Middle frontal gyrus (tissue), 1 donor: ENCODE data around the gene TNNT1.

Source experiments
- DNase-seq: peaks from one replicate; pipeline ENCODE4 v3.0.0-alpha.2; 2015; ENCODE audit warnings: low spot score; ENCODE audit errors: extremely low spot score

TNNT1 gene

DNA sequence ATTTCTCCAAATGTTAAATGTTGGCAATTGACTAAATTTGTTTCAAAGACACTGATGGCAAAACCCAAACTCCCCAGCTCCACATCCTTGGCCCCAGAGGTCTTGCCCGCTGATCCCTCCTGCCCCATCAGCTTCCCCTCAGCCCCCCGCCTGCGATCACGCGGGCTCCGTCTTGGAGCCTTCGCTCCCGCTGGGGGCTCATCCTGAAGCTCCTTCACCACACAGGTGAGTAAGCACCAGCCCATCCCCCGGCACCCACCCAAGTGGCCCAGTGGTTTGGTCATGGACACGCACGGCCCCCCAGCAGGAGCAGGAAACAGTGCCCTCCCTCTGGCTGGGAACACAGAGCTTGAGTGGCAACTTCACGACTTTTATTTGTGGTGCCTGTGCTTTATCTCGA, 58.4 kb downstream of the TNNT1 start:
- no peak for DNase-seq

GRCh38 chr19:55089342-55089944, 59.6 kb downstream of the TNNT1 start:
- no peak for DNase-seq

DNA sequence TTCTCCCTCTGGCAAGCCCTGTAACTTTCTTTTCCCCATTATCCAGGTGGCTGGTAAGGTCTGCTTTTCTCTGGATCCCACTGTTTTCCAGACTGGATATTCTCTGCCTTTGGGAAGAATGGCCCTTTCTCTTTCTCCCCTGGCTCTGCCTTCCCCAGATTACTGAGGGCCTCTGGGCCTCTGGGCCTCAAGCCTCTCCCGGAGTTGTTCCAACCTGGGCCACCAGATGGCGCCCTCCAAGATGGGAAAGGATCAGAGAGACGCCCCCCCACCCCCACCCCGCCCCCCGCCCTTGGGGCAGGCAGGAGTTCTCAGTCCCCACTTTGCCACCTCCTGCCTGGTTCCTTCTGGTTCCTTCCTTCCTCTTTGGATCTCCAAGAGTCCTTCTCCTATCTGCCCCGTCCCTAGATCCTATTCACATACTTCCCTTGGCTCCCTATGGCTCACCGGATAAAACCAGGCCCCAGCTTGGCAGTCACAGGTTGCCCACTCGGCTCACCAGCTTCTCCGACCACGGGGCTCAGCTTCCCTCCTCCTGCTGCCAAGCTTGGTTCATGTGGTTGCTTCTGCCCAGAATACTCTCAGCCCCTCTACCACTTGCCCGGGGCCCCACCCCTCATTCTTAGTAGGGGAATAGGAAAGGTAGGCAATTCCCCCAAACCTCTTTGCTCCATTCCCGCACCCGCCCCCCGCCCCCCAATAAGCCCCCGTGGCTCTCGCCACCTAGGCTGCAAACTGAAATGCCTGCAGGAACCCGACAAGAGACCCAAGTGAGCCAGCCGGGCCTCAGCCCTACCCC, 60.3 kb downstream of the TNNT1 start:
- peak; percentile 50 for DNase-seq

- no peak for DNase-seq
Measured at GRCh38 chr19:55088021-55088451, 61.0 kb downstream of the TNNT1 start.

DNA sequence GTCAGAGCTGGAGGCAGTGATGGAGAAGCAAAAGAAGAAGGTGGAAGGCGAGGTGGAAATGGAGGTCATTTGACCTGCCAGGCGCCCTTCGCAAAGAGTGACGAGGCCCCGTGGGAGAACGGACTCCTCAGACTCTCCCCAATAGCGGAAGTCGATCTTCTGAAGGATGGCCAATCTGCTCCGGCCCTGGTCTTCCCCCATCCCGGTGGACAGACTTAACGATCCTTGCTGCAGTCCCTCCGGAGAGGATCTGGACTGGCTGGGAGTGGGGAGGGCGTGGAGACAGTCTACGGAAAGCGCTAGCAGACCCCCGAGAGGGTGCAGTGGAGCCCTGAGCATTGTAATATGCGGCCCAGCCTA, 61.5 kb downstream of the TNNT1 start:
- no peak for DNase-seq

DNA sequence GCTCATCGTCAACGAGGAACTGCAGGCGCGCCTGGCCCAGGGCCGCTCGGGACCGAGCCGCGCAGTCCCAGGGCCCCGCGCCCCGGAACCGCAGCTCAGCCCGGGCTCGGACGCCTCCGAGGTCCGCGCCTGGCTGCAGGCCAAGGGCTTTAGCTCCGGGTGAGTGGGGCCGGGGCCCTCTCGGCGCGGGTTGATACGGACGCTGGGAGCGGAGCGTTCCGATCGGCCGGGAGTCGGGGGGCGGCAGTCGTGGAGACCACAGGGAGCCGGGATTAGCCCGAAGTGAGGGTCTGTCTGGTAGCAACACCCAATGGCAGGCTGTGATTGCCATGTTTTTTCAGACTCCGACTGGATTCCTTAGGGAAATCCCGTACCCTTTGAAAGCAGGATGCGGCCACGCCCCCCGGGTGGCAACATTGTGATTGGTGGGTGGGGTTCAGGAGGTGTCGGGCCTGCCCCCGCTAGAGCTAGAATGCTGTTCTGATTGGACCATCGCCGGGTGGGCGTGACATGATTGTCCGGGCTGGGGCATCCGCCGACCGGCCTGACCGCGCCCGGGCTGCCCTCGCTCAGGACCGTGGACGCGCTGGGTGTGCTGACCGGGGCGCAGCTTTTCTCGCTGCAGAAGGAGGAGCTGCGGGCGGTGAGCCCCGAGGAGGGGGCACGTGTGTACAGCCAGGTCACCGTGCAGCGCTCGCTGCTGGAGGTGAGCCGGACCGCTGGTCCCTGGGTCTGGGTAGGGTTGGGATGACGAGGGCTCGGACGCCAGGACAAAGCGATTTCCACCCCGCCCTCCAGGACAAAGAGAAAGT, 62.1 kb downstream of the TNNT1 start:
- DNase-seq: peak; percentile 49

DNA sequence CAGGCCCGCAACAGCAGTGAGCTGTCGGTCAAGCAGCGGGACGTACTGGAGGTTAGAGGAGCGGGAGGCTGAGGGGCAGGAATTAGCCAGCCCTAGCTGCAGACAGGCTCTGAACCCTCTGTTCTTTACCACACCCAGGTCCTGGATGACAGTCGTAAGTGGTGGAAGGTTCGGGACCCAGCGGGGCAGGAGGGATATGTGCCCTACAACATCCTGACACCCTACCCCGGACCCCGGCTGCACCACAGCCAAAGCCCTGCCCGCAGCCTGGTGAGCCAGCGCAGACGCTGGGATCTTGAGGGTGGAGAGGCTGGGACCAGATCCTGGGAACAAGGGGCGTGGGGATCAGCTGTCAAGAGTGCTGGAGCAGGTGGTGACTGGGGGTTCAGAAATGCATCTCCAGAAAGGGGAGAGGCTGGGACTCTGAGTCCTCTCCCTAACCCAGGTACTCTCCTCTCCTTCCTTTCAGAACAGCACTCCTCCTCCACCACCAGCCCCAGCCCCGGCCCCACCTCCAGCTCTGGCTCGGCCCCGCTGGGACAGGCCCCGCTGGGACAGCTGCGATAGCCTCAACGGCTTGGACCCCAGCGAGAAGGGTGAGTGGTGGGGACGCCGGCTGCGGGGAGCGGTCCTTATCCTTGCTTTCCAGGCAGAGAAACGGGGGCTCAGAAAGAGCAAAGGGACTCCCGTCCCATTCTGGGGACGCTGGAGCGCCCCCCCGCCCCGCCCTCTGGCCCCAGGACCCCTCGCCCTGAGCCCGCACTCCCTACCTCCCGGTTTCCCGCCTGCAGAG, 62.9 kb downstream of the TNNT1 start:
- DNase-seq: no peak

DNA sequence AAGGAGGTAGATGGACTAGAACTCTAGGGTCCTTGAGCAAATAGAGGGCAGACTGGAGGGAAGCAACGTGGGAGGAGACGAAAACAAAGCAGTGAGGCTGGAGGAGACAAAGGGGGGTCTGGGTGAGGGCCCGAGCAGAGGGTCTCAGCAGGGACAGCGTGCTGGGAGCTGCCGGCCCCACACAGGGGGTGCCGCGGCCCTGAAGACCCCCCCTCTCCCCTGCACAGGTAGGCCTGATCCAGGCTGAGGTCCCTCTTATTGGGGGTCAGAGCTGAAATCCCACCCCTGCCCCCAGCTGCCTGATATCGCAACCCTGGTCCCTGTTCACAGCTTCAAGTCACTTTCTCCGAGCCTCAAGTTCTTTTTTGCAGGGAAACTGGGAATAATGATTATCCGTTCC, 64.6 kb downstream of the TNNT1 start:
- DNase-seq: no peak

GRCh38 chr19:55083004-55083850, 65.8 kb downstream of the TNNT1 start:
- DNase-seq: no peak
